ENCODE measurements around the gene ZNF500.

The ZNF500 gene

DNA sequence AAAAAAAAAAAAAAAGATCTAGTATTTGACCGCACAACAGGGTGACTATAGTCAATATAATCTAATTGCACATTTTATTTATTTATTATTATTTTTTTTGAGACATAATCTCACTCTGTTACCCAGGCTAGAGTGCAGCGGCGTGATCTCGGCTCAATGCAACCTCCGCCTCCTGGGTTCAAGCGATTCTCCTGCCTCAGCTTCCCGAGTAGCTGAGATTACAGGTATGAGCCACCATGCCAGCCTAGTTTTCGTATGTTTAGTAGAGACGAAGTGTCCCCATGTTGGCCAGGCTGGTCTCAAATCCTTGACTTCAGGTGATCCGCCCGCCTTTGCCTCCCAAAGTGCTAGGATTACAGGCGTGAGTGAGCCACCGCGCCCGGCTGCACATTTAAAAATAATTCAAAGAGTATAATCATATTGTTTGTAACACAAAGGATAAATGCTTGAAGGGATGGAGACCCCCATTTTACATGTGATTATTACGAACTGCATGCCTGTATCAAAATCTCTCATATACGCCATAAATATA lies 33.7 kb downstream of the ZNF500 start:
- Histone ChIP-seq H3K79me1 (ENCODE audit: low read length) (peaks cover 7% of the 10 kb centered on the region), H2AFZ (ENCODE audit: insufficient read depth, low read length, poor library complexity) (peak overlapping the region; percentile 56), H3K27me3 (ENCODE audit: insufficient read depth, low read length) (no peaks in the 10 kb centered on the region)

DNA sequence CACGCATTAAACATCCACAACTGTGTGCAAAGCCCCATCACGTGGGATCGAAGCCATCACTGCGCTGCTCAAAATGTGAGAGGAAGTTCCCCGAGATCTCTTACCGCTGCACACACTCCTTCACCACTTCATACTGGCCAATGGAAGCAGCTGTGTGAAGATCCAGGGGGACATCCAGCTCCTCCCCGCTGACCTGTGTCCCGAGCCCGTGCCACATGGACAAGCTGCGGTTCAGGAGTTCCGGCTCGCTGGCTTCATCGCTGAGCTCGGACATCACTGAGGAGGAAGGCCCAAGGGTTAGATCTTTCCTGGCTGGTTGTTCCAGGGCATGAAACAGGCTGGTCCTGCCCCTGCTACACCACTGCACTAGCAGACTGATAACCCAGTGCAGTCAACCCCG lies 37.1 kb downstream of the ZNF500 start:
- H2BK12ac ChIP-seq (ENCODE audit: low read length) = no peak overlapping the region
- H3K23ac ChIP-seq (ENCODE audit: low read length) = no peak overlapping the region
- H3K36me3 ChIP-seq (ENCODE audit: control insufficient read depth in 1 of 2, insufficient read depth in 2 of 2, low read length in 2 of 2) = peaks cover 24 to 27% of the 10 kb centered on the region in 2 experiments
- H3K14ac ChIP-seq (ENCODE audit: low read length) = no peak overlapping the region
- no peak overlapping the region for H3K27ac ChIP-seq (ENCODE audit: low read depth, low read length)
- no peak overlapping the region for H2AK5ac ChIP-seq (ENCODE audit: low read length)
- H3K9me3 ChIP-seq (ENCODE audit: insufficient read depth, low read depth, low read length) = no peaks in the 10 kb centered on the region
- no peak overlapping the region for H3K18ac ChIP-seq (ENCODE audit: low read length)
- peak overlapping the region; percentile 9 for H3K4ac ChIP-seq (ENCODE audit: low read depth, low read length)
- H3K4me3 ChIP-seq (ENCODE audit: low read depth, low read length) = no peak overlapping the region
- no peak overlapping the region for H3K4me2 ChIP-seq (ENCODE audit: low read length)
- no peak overlapping the region for H2BK5ac ChIP-seq (ENCODE audit: low read depth, low read length, poor library complexity)
- H4K8ac ChIP-seq (ENCODE audit: low read depth, low read length) = no peak overlapping the region
- H3K9ac ChIP-seq (ENCODE audit: low read length) = no peak overlapping the region
- peaks cover under 1 to 2% of the 10 kb centered on the region in 2 experiments for H3K4me1 ChIP-seq (ENCODE audit: control insufficient read depth in 1 of 2, insufficient read depth in 2 of 2, low read length in 2 of 2)
- no peak overlapping the region for H4K91ac ChIP-seq (ENCODE audit: low read depth, low read length)
- peaks cover 6% of the 10 kb centered on the region for H3K79me1 ChIP-seq (ENCODE audit: low read length)
- H3K27me3 ChIP-seq (ENCODE audit: insufficient read depth, low read length) = no peaks in the 10 kb centered on the region
- DNase-seq = no peak
- no peak overlapping the region for H4K12ac ChIP-seq (ENCODE audit: low read depth, low read length)
- no CpG with 5 or more reads among the region's 15 CpGs for WGBS (ENCODE audit: extremely low coverage, insufficient coverage, insufficient read length)
- peaks cover 2% of the 10 kb centered on the region for H3K79me2 ChIP-seq (ENCODE audit: control insufficient read depth, insufficient read depth, low read length, poor library complexity)
- no peak overlapping the region for H2BK120ac ChIP-seq (ENCODE audit: insufficient read depth, low read length, poor library complexity)
- no peak overlapping the region for H2AFZ ChIP-seq (ENCODE audit: insufficient read depth, low read length, poor library complexity)

More for the DNA sequence above, 33.7 kb downstream of the ZNF500 start:
- DNase-seq = peak in 1 of 2 donors; percentile 3
- Histone ChIP-seq H3K23ac (ENCODE audit: low read length) (no peak overlapping the region), H3K18ac (ENCODE audit: low read length) (no peak overlapping the region), H2AK5ac (ENCODE audit: low read length) (no peak overlapping the region), H3K14ac (ENCODE audit: low read length) (no peak overlapping the region), H3K9ac (ENCODE audit: low read length) (no peak overlapping the region), H2BK5ac (ENCODE audit: low read depth, low read length, poor library complexity) (no peak overlapping the region), H3K9me3 (ENCODE audit: insufficient read depth, low read depth, low read length) (no peaks in the 10 kb centered on the region), H2BK120ac (ENCODE audit: insufficient read depth, low read length, poor library complexity) (no peak overlapping the region), H4K12ac (ENCODE audit: low read depth, low read length) (no peak overlapping the region), H2BK12ac (ENCODE audit: low read length) (no peak overlapping the region), H3K79me2 (ENCODE audit: control insufficient read depth, insufficient read depth, low read length, poor library complexity) (peaks cover 2% of the 10 kb centered on the region), H4K91ac (ENCODE audit: low read depth, low read length) (no peak overlapping the region), H3K27ac (ENCODE audit: low read depth, low read length) (no peak overlapping the region), H3K36me3 (ENCODE audit: control insufficient read depth in 1 of 2, insufficient read depth in 2 of 2, low read length in 2 of 2) (peaks cover 11 to 14% of the 10 kb centered on the region in 2 experiments), H4K8ac (ENCODE audit: low read depth, low read length) (no peak overlapping the region), H3K4ac (ENCODE audit: low read depth, low read length) (no peak overlapping the region), H3K4me3 (ENCODE audit: low read depth, low read length) (no peak overlapping the region), H3K4me1 (ENCODE audit: control insufficient read depth in 1 of 2, insufficient read depth in 2 of 2, low read length in 2 of 2) (peaks cover 11 to 15% of the 10 kb centered on the region in 2 experiments), H3K4me2 (ENCODE audit: low read length) (peak overlapping the region; percentile 78)
- WGBS (ENCODE audit: extremely low coverage, insufficient coverage, insufficient read length) = no CpG with 5 or more reads among the region's 17 CpGs

GRCh38 chr16:4728676-4729075 lies 38.3 kb downstream of the ZNF500 start:
- no peak overlapping the region for H3K14ac ChIP-seq (ENCODE audit: low read length)
- no peak overlapping the region for H2BK12ac ChIP-seq (ENCODE audit: low read length)
- no peak overlapping the region for H2AK5ac ChIP-seq (ENCODE audit: low read length)
- H3K36me3 ChIP-seq (ENCODE audit: control insufficient read depth in 1 of 2, insufficient read depth in 2 of 2, low read length in 2 of 2) = peaks cover 28 to 31% of the 10 kb centered on the region in 2 experiments
- no peak overlapping the region for H3K4me2 ChIP-seq (ENCODE audit: low read length)
- H4K12ac ChIP-seq (ENCODE audit: low read depth, low read length) = no peak overlapping the region
- no peaks in the 10 kb centered on the region for H3K9me3 ChIP-seq (ENCODE audit: insufficient read depth, low read depth, low read length)
- H3K27ac ChIP-seq (ENCODE audit: low read depth, low read length) = no peak overlapping the region
- no peak overlapping the region for H3K18ac ChIP-seq (ENCODE audit: low read length)
- H3K4ac ChIP-seq (ENCODE audit: low read depth, low read length) = no peak overlapping the region
- H3K79me2 ChIP-seq (ENCODE audit: control insufficient read depth, insufficient read depth, low read length, poor library complexity) = peaks cover under 1% of the 10 kb centered on the region
- no peak overlapping the region for H4K8ac ChIP-seq (ENCODE audit: low read depth, low read length)
- no peaks in the 10 kb centered on the region for H3K27me3 ChIP-seq (ENCODE audit: insufficient read depth, low read length)
- no peak overlapping the region for H2BK120ac ChIP-seq (ENCODE audit: insufficient read depth, low read length, poor library complexity)
- peaks cover 0 to 2% of the 10 kb centered on the region in 2 experiments for H3K4me1 ChIP-seq (ENCODE audit: control insufficient read depth in 1 of 2, insufficient read depth in 2 of 2, low read length in 2 of 2)
- H4K91ac ChIP-seq (ENCODE audit: low read depth, low read length) = no peak overlapping the region
- H3K4me3 ChIP-seq (ENCODE audit: low read depth, low read length) = no peak overlapping the region
- H3K9ac ChIP-seq (ENCODE audit: low read length) = no peak overlapping the region
- no peak overlapping the region for H2BK5ac ChIP-seq (ENCODE audit: low read depth, low read length, poor library complexity)
- H3K23ac ChIP-seq (ENCODE audit: low read length) = no peak overlapping the region
- peaks cover under 1% of the 10 kb centered on the region for H3K79me1 ChIP-seq (ENCODE audit: low read length)
- no peak for DNase-seq
- no CpG with 5 or more reads among the region's 8 CpGs for WGBS (ENCODE audit: extremely low coverage, insufficient coverage, insufficient read length)
- H2AFZ ChIP-seq (ENCODE audit: insufficient read depth, low read length, poor library complexity) = no peak overlapping the region

GRCh38 chr16:4726616-4727015 lies 40.3 kb downstream of the ZNF500 start:
- Histone ChIP-seq H2AFZ (ENCODE audit: insufficient read depth, low read length, poor library complexity) (no peak overlapping the region), H3K4me1 (ENCODE audit: control insufficient read depth in 1 of 2, insufficient read depth in 2 of 2, low read length in 2 of 2) (no peaks in the 10 kb centered on the region), H3K36me3 (ENCODE audit: control insufficient read depth in 1 of 2, insufficient read depth in 2 of 2, low read length in 2 of 2) (peaks cover 31 to 35% of the 10 kb centered on the region in 2 experiments), H4K8ac (ENCODE audit: low read depth, low read length) (no peak overlapping the region), H3K27ac (ENCODE audit: low read depth, low read length) (no peak overlapping the region), H3K9ac (ENCODE audit: low read length) (no peak overlapping the region), H3K9me3 (ENCODE audit: insufficient read depth, low read depth, low read length) (no peaks in the 10 kb centered on the region), H3K4ac (ENCODE audit: low read depth, low read length) (no peak overlapping the region), H3K14ac (ENCODE audit: low read length) (no peak overlapping the region), H3K4me2 (ENCODE audit: low read length) (no peak overlapping the region), H4K12ac (ENCODE audit: low read depth, low read length) (no peak overlapping the region), H2BK120ac (ENCODE audit: insufficient read depth, low read length, poor library complexity) (no peak overlapping the region), H2BK12ac (ENCODE audit: low read length) (no peak overlapping the region), H2AK5ac (ENCODE audit: low read length) (no peak overlapping the region), H3K18ac (ENCODE audit: low read length) (no peak overlapping the region), H3K79me2 (ENCODE audit: control insufficient read depth, insufficient read depth, low read length, poor library complexity) (no peaks in the 10 kb centered on the region), H3K79me1 (ENCODE audit: low read length) (no peaks in the 10 kb centered on the region), H2BK5ac (ENCODE audit: low read depth, low read length, poor library complexity) (no peak overlapping the region), H3K4me3 (ENCODE audit: low read depth, low read length) (no peak overlapping the region), H4K91ac (ENCODE audit: low read depth, low read length) (no peak overlapping the region), H3K23ac (ENCODE audit: low read length) (no peak overlapping the region), H3K27me3 (ENCODE audit: insufficient read depth, low read length) (no peaks in the 10 kb centered on the region)
- DNase-seq = no peak
- no CpG with 5 or more reads among the region's 18 CpGs for WGBS (ENCODE audit: extremely low coverage, insufficient coverage, insufficient read length)

All from trophoblast cell (in vitro differentiated cells and primary cell).